Endothelial cell (in vitro differentiated cells): ENCODE data around the gene GRK1. TPM values are rescaled to one million over a fixed set of nuclear protein-coding genes. Genes with fewer than 3 reads are reported as not detected.

ENCODE experiments used
- DNase-seq: peaks from one replicate; pipeline ENCODE4 v3.0.0; 2021; ENCODE audit warnings: low spot score
- H3K27ac Mint-ChIP-seq: one replicate; pipeline ENCODE4 v1.8.0; 2021; ENCODE audit warnings: mixed read lengths, inconsistent platforms; ENCODE audit not compliant: unreplicated experiment
- H3K27me3 Mint-ChIP-seq: one replicate; pipeline ENCODE4 v1.8.0; 2021; ENCODE audit warnings: mild to moderate bottlenecking, moderate library complexity, mixed read lengths, inconsistent platforms; ENCODE audit not compliant: unreplicated experiment
- H3K36me3 Mint-ChIP-seq: one replicate; pipeline ENCODE4 v1.8.0; 2021; ENCODE audit warnings: mild to moderate bottlenecking, low read depth, mixed read lengths, inconsistent platforms; ENCODE audit not compliant: unreplicated experiment
- H3K4me1 Mint-ChIP-seq: one replicate; pipeline ENCODE4 v1.8.0; 2021; ENCODE audit warnings: mild to moderate bottlenecking, mixed read lengths, inconsistent platforms; ENCODE audit not compliant: unreplicated experiment
- H3K4me3 Mint-ChIP-seq: one replicate; pipeline ENCODE4 v1.8.0; 2021; ENCODE audit warnings: mild to moderate bottlenecking, mixed read lengths, inconsistent platforms; ENCODE audit not compliant: unreplicated experiment
- H3K9me3 Mint-ChIP-seq: one replicate; pipeline ENCODE4 v1.8.0; 2021; ENCODE audit warnings: mixed read lengths, inconsistent platforms; ENCODE audit not compliant: unreplicated experiment
- total RNA-seq: library from RNA; stranded (reverse); fragmentation: NEBNext Ultra II Directional; extraction: Animal tissue kit (Norgen Biotek cat#: 25700); gene quantifications from one replicate; pipeline ENCODE4 v1.2.1, GENCODE V29; 2021; ENCODE audit not compliant: unreplicated experiment
- TF ChIP-seq, protein P1 (sequence below): fragments of 200-600 bp; sonication (generic); IDR thresholded peaks from one replicate; pipeline ENCODE4 v1.5.0; 2021; ENCODE audit warnings: antibody characterized with exemption; ENCODE audit not compliant: unreplicated experiment

The GRK1 gene
- total RNA-seq, 1 donor from 2014 or later: 0.54 TPM

GRCh38 chr13:113782472-113782871 lies 115.5 kb downstream of the GRK1 start:
- Mint-ChIP-seq H3K4me1 (peaks cover 25% of the 10 kb centered on the region), H3K27ac (no peak overlapping the region), H3K27me3 (peaks cover 8% of the 10 kb centered on the region), H3K9me3 (no peaks in the 10 kb centered on the region), H3K4me3 (no peak overlapping the region), H3K36me3 (peaks cover 43% of the 10 kb centered on the region)
- TF ChIP-seq, protein P1, sequence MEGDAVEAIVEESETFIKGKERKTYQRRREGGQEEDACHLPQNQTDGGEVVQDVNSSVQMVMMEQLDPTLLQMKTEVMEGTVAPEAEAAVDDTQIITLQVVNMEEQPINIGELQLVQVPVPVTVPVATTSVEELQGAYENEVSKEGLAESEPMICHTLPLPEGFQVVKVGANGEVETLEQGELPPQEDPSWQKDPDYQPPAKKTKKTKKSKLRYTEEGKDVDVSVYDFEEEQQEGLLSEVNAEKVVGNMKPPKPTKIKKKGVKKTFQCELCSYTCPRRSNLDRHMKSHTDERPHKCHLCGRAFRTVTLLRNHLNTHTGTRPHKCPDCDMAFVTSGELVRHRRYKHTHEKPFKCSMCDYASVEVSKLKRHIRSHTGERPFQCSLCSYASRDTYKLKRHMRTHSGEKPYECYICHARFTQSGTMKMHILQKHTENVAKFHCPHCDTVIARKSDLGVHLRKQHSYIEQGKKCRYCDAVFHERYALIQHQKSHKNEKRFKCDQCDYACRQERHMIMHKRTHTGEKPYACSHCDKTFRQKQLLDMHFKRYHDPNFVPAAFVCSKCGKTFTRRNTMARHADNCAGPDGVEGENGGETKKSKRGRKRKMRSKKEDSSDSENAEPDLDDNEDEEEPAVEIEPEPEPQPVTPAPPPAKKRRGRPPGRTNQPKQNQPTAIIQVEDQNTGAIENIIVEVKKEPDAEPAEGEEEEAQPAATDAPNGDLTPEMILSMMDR: no peak
- DNase-seq: no peak

DNA sequence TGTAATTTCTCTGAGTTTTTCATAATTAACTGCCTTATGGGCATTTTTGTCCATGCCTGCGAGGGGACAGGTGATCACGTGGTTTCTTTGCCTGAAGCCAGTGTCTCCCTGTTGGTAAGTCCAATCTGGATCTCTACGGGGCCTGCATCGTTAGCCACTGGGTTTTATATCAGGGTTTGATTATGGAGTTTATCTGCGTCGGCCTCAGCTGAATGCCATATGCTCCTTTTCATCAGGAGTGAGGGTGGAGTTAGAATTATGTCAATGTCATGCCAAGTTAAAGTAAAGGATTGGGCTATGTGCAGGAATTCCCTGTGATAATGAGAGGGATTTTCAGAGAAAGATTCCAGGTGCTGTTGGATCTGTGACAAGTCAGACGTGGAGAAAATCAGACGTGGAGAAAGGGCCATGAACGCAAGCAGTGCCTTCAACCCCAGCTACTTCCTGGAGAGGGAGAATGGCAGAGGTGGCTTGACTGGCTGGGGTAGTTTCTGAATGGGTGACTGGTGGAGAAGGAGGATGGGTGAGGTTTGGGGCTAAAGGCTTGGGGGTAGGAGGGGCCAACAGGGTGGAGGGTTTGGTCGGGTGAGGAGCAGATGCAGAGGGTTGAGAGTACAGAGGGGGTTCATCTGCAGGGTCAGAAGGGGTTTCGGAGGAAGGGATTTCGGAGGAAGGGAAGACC lies 116.3 kb downstream of the GRK1 start:
- TF ChIP-seq, protein P1: no peak
- Mint-ChIP-seq H3K27me3 (peaks cover 9% of the 10 kb centered on the region), H3K9me3 (no peaks in the 10 kb centered on the region), H3K27ac (peak overlapping the region; percentile 63), H3K4me3 (peak overlapping the region; percentile 53), H3K36me3 (peaks cover 43% of the 10 kb centered on the region), H3K4me1 (peaks cover 25% of the 10 kb centered on the region)
- no peak for DNase-seq

GRCh38 chr13:113783966-113784644 lies 117.1 kb downstream of the GRK1 start:
- DNase-seq: no peak
- Mint-ChIP-seq H3K4me1 (peaks cover 20% of the 10 kb centered on the region), H3K27ac (no peak overlapping the region), H3K27me3 (peaks cover 8% of the 10 kb centered on the region), H3K36me3 (peaks cover 39% of the 10 kb centered on the region), H3K9me3 (no peaks in the 10 kb centered on the region), H3K4me3 (peak overlapping the region; percentile 53)
- TF ChIP-seq, protein P1: no peak

DNA sequence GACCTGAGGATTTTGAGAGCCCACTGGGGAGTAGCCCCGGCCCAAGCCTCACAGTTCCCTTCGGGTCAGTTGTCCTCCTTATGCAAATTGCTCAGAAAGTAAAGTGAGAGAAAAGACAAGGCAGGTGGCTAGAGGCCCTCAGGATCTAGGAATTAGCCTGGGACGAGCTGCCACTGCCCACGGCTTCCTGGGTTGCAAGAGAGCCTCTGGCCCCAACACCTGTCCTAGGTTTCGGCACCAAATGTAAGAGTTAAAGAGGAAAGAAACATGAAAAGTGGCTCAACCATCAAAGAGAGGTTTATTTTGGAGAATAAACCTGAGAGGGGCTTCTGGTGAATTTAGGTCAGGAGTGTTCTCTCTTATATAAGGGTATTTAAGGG lies 117.6 kb downstream of the GRK1 start:
- H3K36me3 Mint-ChIP-seq: peaks cover 41% of the 10 kb centered on the region
- H3K27me3 Mint-ChIP-seq: peaks cover 12% of the 10 kb centered on the region
- H3K27ac Mint-ChIP-seq: peak overlapping the region; percentile 12
- no peaks in the 10 kb centered on the region for H3K9me3 Mint-ChIP-seq
- peak overlapping the region; percentile 59 for H3K4me3 Mint-ChIP-seq
- no peak for DNase-seq
- H3K4me1 Mint-ChIP-seq: peaks cover 16% of the 10 kb centered on the region
- TF ChIP-seq, protein P1: no peak
